ENCODE data around the gene PDZD4.
"Not testable (repeated sequence)": the region's sequence is repeated elsewhere in the genome, so short reads cannot be mapped to it uniquely, and the experiment has no call there.

Gene PDZD4

GRCh38 chrX:153844509-153845082 is 14.3 kb upstream of the PDZD4 start:
- DNase-seq (ENCODE audit: low spot score) = no peak

DNA sequence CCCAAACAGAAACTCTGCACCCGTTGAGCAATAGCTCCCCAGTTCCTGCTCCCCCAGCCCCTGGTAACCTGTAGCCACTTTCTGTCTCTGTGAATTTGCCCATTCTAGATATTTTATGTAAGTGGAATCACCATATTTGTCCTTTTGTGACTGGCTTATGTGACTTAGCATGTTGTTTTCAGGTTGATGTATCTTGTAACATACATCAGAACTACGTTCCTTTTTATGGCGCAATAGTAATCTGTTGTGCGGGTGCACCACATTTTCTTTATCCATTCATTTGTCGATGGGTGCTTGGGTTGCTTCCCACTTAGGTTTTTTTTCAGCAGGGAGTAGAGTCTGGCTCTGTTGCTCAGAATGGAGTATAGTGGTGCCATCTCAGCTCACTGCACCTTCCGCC is 6.6 kb upstream of the PDZD4 start:
- no peak for DNase-seq (ENCODE audit: low spot score)

DNA sequence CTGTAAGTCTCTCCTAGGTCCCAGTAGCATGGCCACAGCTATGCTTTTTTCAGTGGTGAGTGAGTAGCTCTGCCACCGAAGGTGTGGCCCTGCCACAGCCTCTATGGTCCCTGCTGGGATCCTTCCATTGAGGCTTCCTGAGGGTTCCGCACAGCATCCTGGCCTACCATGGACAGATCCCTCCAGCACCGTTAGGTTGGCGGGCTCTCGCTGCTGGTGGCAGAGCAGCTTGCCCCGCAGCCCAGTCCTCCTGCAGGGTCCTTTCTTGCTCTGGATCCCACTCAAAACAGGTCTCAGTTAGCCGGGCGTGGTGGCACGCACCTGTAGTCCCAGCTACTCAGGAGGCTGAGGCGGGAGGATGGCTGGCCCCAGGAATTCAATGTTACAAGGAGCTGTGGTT is 2.4 kb upstream of the PDZD4 start:
- DNase-seq (ENCODE audit: low spot score) = no peak

DNA sequence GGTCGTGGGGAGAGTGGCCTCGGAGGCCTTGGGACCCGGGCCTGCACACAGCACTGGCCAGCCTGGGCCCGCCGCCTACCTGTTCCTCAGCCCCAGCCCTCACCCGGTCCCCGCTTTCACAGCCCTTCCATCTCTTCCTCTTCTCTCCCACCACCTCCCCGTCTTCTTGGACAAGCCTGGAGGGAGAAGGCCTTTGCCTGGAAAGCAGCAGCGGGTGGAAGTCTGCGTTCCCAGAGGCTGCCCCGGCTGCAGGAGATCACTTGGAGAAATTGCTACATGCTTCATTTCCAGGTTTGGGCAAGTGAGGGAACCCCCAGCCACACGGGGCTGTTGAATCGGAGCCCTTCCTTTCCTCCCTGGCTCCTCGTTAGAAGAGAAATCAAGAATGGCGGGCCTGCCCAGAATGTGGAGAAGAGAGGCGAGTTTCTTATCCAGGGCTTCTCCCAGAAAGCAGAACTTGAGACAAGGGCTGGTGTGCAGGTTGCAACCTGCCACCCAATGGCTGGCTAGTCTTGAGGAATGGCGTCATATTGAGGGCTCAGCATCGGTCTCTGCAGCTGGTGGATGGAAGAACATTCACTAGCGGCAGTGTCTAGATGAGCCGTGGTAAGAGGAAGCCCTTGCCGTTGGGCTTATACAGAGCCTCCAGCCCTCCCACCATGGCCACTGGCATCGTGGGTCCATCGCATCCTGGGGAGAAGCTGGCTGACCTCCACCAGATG is 1.2 kb upstream of the PDZD4 start:
- no peak for DNase-seq (ENCODE audit: low spot score)

DNA sequence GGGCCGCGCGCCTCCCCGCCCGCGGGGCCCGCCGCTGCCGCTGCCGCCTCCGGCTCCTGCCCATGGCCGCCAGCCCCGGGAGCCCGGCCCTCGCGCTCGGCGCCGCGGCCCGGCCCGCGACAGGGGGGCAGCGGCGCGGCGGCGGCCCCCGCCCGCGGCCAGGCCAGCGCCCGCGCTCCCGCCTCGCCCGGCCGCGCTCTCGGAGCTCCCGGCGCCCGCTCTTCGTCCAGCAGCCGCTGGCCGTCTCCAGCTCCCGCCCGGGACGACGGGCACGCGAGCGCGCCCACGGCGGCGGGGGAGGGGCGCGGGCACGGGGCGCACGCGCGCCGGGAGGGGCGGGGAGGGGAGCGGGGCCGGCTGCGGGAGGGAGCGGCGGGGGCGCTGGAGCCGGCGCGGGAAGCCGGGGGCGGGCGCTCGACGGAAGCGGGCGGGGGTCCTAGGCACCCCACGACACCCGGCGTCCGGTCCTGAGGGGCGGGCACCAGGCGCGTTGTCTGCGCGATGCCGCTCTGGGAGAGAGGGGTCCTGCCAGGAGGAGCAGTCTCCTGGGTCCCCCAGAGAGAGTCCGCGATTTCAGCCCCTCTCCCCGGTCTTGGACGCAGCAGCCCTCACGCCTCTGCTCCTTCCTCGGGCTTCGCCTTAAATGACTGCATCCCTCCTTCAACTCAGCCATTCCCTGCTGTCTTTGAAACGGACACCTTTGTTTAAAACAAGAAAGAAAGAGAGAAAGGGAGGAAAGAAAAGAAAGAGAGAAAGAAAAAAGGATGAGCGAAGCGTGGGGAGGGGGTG is 490 bp upstream of the PDZD4 start:
- DNase-seq (ENCODE audit: low spot score) = no peak

GRCh38 chrX:153829549-153829798 is 870 bp downstream of the PDZD4 start:
- DNase-seq (ENCODE audit: low spot score) = no peak

- DNase-seq (ENCODE audit: low spot score) = no peak
Observed at GRCh38 chrX:153828723-153829548, 1.4 kb downstream of the PDZD4 start.

DNA sequence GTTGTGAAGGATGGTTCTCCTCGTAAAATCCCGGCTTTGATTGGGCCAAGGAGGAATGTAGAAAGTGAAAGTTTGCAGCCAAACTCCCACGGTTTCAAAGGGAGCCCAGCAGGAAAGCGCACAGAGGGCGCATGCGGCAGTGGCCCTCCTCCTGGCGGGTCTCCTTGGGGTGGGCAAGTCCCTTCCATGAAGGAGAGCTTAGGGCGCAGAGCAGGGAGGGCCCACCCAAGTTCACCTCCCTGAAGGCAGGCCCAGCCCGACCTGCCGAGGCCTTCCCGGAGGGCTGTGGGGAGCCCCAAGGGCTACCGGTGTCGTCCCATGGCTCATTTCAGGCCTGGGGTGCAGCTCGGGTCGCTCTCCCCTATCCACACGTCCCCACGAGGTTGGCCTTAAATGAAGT is 2.0 kb downstream of the PDZD4 start:
- no peak for DNase-seq (ENCODE audit: low spot score)

GRCh38 chrX:153827903-153828302 is 2.4 kb downstream of the PDZD4 start:
- peak; percentile 10 for DNase-seq (ENCODE audit: low spot score)

GRCh38 chrX:153827016-153827415 is 3.3 kb downstream of the PDZD4 start:
- no peak for DNase-seq (ENCODE audit: low spot score)

- peak; percentile 8 for DNase-seq (ENCODE audit: low spot score)
Observed at GRCh38 chrX:153825042-153825441, 5.3 kb downstream of the PDZD4 start.

DNA sequence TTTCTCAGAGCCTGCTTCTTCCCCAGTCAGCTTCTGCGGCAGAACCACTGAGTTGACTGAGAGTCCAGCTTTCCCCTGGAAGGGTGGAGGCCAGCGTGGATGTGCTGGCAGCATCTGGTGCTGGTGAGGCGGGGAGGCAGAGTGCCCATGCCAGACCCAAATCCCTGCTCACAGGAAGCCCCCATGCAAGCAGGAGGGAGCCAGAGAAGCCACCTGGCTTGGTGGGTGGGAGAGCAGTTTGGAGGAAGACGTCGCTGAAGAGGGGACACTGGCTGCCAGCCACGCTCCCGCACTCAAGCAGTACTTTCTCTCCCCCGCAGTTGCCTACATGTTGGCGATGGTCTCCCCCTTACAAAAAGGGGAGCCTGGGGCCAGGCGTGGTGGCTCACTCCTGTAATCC is 6.0 kb downstream of the PDZD4 start:
- DNase-seq (ENCODE audit: low spot score) = peak; percentile 5

DNA sequence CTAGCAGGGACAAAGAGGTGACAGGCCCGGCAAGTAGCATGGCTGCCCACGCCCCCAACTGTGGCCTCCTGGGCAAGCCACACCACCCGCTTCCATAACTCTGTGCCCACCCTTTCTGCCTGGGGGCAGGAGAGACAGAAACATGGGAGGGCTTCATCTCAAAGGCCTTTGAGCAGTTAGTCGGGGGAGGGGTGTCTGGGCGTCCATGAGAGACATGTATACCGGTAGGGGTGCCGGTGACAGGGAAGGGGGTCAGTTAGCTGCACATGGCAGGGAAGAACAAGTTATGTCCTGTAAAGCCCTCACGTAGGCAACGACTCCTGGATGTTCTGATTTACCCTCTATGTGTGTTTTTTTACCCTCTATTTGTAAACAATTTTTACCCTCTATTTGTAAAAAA is 9.3 kb downstream of the PDZD4 start:
- DNase-seq (ENCODE audit: low spot score) = peak; percentile 5

DNA sequence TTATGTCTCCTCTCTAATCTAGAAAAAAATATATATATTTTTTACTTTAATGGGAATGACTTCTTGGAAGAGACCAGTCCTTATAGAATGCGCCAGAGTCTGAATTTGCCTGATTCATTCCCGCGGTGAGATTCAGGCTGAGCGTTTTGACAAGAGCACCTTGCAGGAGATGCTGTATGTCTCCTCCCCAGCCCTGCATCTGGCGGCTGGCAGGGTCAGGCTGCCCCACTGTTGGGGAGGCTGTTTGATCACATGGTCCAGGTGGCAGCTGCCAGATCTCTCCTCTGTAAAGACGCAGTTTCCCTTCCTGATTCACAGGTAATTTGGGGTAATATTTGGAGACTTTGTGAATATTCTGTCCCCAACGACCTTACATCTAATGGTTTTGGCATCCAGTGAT is 9.7 kb downstream of the PDZD4 start:
- no peak for DNase-seq (ENCODE audit: low spot score)

GRCh38 chrX:153819384-153820040 is 10.8 kb downstream of the PDZD4 start:
- no peak for DNase-seq (ENCODE audit: low spot score)

GRCh38 chrX:153818571-153819383 is 11.6 kb downstream of the PDZD4 start:
- peak; percentile 77 for DNase-seq (ENCODE audit: low spot score)

DNA sequence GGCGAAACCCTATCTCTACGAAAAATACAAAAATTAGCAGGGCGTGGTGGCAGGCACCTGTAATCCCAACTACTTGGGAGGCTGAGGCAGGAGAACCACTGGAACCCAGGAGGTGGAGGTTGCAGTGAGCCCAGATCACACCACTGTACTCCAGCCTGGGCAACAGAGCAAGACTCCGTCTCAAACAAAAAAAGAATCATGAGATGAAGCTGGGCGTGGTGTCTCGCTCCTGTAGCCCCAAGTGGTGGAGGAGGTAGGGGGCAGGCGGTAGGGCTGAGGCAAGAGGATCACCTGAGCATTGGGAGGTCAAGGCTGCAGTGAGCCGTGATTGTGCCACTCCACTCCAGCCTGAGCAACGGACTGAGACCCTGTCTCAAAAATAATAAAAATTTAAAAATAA is 12.3 kb downstream of the PDZD4 start:
- DNase-seq (ENCODE audit: low spot score) = not testable (repeated sequence)

DNA sequence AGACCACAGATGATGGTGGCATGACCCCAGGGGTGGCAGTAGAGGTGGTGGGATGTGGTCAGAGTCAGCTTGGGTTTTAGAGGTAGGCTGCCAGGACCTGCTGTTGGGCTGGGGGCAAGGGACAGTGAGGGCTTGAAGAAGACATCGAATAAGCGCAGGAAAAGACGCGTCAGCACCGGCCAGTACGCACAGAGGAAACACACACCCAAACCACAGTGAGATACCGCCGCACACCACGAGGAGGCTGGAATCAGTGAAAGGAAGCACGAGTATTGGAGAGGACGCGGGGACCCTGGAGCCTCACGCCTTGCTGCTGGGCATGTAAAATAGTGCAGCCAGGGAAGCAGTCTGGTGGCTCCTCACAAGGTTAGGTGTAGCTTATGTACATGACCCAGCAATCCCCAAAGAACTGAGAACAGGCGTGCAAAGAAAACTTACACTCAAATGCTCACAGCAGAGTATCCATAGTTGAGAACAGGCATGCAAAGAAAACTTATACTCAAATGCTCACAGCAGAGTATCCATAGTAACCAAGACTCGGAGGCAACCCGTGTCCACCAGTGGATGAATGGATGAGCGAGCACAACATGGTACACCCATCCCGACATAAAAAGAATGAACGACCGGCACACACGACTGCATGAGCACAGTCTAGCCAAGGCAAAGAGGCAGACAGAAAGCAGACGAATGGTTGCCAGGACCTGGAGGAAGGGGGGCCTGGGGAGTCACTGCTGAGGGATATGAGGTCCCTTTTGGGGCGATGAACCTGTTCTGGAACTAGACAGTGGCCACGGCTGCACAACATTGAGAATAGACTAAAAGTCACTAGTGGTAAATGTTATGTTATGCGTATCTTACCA is 13.3 kb downstream of the PDZD4 start:
- no peak for DNase-seq (ENCODE audit: low spot score)

DNA sequence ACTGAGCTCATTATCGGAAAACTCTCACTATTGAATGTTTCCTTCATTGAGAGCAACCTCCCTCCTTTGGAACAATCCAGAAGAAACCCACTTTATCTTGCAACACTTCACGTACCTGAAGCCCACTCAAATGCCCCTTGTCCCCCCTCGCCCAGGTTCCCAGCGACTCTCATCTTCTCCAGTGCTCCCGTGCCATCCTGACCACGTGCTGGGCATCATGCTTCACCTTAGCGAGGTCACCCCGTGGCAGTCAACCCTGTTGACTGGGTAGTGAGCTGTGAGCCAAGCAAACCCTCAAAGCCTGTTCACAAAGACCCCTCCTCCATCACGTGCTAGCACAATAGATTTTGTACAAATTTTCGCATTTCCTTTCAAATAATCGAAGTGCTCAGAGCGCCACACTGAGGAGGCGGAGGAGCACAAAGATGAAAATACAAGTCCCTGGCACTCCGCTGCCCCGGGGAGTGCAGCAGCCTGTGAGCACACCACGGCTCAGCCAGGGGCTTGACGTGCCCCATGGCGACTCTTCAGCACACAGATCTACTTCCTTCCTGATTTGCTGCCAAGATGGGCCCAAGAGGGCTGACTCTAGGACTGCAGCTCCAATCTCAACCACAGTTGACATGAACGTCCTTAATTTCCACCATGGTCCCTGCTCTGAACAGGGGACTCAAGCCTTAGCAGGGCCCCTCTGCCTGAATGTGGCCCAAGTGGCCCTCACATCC is 15.6 kb downstream of the PDZD4 start:
- DNase-seq (ENCODE audit: low spot score) = no peak

- DNase-seq (ENCODE audit: low spot score) = no peak
Observed at GRCh38 chrX:153813161-153813560, 17.2 kb downstream of the PDZD4 start.
